Measurements from ENCODE around the gene GNPAT.
A peak's percentile ranks its signal among the peaks of the same experiment; 100 is the strongest.

The GNPAT gene

DNA sequence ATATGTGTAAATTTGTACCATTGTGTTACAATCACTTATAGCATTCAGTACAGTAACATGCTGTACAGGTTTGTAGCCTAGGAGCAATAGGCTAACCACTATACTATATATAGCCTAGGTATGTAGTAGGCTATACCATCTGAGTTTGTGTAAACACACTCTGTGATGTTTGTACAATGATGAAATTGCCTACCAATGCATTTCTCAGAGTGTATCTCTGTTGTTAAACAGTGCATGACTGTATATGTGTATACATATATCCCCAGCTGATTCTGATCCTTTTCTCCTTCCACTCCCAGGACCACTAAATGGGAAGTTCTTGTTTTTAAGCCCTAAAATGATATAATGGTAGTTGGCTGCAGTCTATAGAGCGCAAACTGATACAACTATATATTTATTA, 7.8 kb downstream of the GNPAT start:
- peak; percentile 81 for DNase-seq

GRCh38 chr1:231252336-231252735, 11.3 kb downstream of the GNPAT start:
- no peak for DNase-seq

GRCh38 chr1:231260351-231260750, 19.3 kb downstream of the GNPAT start:
- no peak for DNase-seq

DNA sequence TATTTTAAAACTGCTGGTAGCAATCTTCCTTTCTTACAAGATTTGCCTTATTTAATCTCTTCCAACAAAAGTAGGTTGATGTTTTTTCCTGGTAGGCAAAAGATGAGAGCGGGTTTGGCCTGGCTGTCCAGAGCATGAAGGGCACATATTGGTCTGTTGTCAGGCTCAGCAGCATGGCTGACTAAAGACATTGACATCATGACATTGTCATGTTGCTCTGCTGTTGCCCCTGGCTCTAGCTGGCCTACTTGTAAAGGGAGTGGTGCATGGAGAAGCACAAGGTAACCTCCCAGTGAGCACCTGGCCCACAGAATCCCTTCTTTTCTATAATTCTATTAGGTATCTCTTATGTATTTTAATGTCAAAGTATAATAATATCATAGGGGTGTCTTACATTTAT, 23.6 kb downstream of the GNPAT start:
- peak; percentile 8 for DNase-seq

DNA sequence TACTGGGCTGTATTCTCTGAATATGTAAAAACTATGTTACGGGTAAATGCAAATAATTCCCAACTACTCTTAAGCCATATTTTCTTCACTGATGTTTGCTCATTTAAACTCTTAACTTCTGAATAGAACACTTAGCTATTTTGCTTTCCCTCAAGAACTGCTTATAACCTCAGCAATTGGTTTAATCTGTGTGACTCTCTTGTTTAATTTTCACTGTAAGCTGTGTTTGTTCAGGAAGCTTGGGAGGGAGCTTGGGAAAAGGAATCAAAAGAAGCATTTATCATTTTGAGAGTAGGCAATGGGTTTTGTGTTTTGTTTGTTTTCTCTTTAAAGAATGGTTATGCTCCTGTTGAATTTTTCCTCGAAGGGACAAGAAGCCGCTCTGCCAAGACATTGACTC, 24.4 kb downstream of the GNPAT start:
- no peak for DNase-seq

DNA sequence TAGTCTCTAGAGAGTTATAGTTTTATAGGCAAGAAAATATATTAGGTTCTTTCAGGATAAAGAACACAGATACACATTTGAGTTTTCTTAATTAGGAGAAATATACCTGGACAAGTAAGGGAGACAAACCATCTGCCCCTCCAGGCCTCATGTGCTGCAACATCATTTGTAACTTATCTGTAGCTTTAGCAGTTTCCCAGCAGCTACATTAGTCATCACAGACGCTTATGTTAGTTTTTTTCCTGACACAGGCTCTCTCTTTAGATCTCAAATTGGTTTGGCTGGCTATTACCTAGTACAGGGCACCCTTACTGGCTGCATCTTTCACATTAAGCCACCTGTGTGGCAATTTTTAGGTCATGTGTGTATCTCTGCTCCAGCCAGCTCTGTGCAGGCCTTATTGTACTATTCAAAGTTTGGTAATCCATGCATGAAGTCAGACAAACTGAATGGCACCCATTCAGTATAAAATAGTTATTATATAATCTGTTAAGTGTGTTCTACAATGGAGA, 25.9 kb downstream of the GNPAT start:
- no peak for DNase-seq

- DNase-seq, result peak; percentile 11
Observed at GRCh38 chr1:231272173-231272572, 31.2 kb downstream of the GNPAT start.

GRCh38 chr1:231272880-231273279, 31.9 kb downstream of the GNPAT start:
- DNase-seq, result peak; percentile 76

DNA sequence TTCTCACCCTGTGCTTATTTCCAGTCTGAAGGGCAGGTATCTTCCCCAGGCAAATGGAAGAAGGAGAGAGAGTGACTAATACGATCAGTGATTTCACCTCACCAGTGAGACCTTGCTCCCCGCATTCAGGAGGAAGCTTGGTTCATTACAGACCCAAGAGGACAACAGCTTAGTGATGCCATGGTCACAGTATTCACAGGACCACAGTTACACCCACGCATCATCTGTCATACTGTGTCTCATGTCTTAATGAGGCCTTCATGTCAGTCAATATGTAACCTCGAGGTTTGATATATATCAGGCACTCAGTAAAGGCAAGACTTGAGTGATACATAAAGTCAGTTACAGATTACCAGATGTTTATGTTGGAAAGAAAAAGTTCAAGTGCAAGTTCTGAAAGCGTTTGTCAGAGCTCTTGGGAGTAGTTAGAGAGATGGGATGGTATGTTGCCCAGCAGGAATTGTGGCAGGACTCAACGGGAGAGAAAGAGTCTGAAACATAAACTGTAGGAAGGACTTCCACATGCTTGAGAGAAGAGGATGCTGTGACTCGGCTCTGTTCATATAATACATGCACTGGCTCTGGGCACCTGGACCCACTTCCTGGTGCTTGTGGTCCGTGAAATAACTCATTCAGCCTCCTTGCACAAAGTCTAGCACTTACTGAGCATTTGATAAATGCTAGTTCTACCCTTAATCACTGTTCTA, 33.3 kb downstream of the GNPAT start:
- no peak for DNase-seq

DNA sequence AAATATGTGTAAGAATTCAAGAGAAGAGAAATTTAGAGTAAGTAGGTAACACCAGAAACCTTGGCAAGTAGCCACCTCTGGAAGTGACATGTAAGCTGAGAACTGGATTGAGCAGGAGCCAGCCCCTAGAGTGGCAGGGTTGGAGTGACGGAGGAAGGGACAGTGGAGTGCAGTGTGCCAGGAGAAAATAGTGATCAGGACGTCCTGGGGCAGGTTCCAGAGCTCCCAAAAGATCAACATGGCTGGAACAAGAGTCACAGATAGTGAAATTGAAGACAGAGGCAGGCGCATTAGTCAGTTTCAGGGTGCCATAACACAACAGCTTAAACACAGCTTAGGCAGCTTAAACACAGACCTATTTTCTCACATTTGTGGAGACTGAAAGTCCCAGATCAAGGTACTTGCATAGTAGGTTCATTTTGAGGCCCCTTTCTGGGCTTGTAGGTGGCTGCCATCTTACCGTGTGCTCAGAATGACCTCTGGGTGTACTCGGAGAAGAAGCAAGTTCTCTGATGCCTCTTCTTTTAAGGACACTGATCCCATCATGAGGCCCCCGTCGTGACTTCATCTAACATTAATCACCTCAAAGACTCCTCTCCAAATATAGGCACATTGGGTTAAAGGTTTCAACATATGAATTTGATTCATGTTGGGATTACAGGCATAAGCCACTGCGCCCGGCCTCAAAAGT, 37.2 kb downstream of the GNPAT start:
- peak; percentile 67 for DNase-seq

- DNase-seq, result no peak
Observed at GRCh38 chr1:231279081-231279480, 38.1 kb downstream of the GNPAT start.

GRCh38 chr1:231279683-231280082, 38.7 kb downstream of the GNPAT start:
- DNase-seq, result no peak

DNA sequence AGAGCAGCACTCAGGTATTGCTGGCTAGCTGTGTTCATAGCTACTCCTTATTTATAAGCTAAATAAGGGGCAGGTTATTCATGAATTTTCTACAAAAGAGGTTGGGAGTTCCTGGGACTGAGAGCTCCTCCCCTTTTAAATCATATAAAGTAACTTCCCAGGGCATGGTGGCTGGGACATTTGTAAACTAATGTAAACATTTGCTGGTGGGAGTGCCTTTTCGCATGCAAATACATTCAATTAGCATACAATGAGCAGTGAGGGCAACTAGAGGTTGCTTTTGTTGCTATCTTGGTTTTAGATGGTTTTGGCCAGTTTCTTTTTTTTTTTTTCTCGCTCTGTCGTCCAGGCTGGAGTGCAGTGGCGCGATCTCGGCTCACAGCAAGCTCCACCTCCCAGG, 43.4 kb downstream of the GNPAT start:
- DNase-seq, result no peak

- no peak for DNase-seq
Observed at GRCh38 chr1:231286603-231287002, 45.6 kb downstream of the GNPAT start.

- DNase-seq, result no peak
Observed at GRCh38 chr1:231295938-231296337, 54.9 kb downstream of the GNPAT start.

DNA sequence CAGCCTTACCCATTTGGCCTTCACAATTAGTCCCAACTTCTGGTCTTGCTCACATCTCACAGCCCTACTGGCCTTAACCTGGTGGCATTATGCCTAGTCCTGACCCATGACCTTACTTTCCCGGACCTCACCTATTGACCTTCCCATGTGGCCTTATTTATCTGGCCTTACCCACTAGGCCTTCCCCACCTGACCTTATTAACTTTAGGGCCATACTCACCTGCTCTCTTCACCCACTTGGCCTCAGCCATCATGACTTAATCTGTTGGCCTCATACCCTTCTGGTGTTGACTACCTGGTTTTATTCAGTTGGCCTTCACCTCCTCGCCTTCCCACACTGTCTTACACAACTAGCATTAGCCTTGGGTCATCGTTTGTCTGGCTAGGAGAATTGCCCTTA, 61.0 kb downstream of the GNPAT start:
- no peak for DNase-seq

GRCh38 chr1:231310391-231310934, 69.5 kb downstream of the GNPAT start:
- DNase-seq, result no peak

DNA sequence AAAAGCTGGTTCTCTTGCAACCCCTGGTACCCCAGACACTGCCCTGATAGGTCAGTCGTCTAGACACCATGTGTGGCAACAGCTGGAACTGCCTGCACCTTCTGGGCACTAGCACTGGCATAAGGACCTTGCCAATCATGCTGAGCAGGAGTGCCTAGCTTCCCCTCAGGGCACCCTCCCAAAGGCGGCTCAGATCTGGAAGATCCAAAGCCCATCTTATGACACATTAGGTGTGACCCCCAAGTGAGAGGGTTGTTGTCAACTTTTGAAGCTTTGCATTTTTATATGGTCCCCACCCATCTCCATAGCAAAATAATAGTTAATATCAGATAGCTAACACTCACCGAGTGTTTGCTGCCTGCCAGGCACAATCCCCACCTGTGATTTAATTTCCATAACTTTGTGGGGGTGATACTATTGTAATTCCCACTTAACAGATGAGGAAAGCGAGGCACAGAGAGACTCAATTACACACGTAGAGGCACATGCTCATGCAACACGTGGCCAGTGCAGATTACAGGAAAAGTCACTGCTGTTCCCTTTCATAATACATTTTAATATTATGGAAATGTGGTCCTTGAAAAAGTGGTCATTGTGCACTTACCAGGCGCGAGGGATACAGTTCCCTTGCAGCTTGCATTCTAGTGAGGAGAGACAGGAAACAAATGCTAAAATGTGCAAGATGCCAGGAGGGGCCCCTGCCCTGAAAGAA, 70.9 kb downstream of the GNPAT start:
- DNase-seq, result no peak

- no peak for DNase-seq
Observed at GRCh38 chr1:231312432-231312788, 71.4 kb downstream of the GNPAT start.

DNA sequence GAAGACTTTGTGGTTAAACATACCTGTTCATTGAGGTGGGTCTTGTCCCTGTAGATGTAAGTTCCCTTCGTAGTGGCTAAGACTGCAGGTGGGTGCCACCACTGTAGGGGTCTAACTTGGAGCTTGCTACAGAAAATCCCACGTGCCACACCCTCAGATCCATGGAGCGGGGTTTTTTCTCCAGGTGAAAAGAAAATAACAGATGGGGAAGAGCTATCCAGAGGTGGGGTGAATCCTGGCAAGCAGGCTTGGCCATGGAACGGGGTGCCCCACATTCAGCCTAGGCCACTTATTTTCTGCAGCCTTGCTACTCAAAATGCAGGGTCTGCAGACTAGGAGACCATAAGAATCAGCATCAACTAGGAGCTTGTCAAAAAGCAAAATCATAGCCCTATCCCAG, 72.6 kb downstream of the GNPAT start:
- DNase-seq, result no peak

GRCh38 chr1:231315887-231316286, 74.9 kb downstream of the GNPAT start:
- DNase-seq, result peak; percentile 61

GRCh38 chr1:231317306-231318014, 76.4 kb downstream of the GNPAT start:
- DNase-seq, result no peak

GRCh38 chr1:231318015-231318355, 77.0 kb downstream of the GNPAT start:
- DNase-seq, result no peak

Measured in DMS53 (cell line).